KG1 (cell line): Measurements from ENCODE around the gene SGCB.

Experiments used
- DNase-seq: peaks from one replicate; lab custom pipeline; 2025; lab: John Stamatoyannopoulos, UW

The SGCB gene

GRCh38 chr4:52019936-52020657, 18.0 kb downstream of the SGCB start, which contains the start of gene LRRC66:
Gene LRRC66 (minus strand): TSS chr4:52020363. CDS start chr4:52017613, 2,750 bp downstream.
- no peak for DNase-seq

GRCh38 chr4:52017814-52018213, 20.3 kb downstream of the SGCB start:
- DNase-seq: no peak

- no peak for DNase-seq
Observed at GRCh38 chr4:52016981-52017380, 21.1 kb downstream of the SGCB start.

- DNase-seq: no peak
Observed at GRCh38 chr4:52015366-52015765, 22.7 kb downstream of the SGCB start.

- no peak for DNase-seq
Observed at GRCh38 chr4:52014903-52015302, 23.2 kb downstream of the SGCB start.

- DNase-seq: no peak
Observed at GRCh38 chr4:52012651-52013050, 25.4 kb downstream of the SGCB start.

GRCh38 chr4:52010986-52011385, 27.1 kb downstream of the SGCB start:
- no peak for DNase-seq

- DNase-seq: no peak
Observed at GRCh38 chr4:52006887-52007286, 31.2 kb downstream of the SGCB start.

- no peak for DNase-seq
Observed at GRCh38 chr4:52005604-52006273, 32.4 kb downstream of the SGCB start.

GRCh38 chr4:52004414-52004813, 33.7 kb downstream of the SGCB start:
- no peak for DNase-seq

GRCh38 chr4:52001616-52002015, 36.5 kb downstream of the SGCB start:
- DNase-seq: no peak

GRCh38 chr4:51999250-51999649, 38.8 kb downstream of the SGCB start:
- no peak for DNase-seq

GRCh38 chr4:51998837-51999236, 39.3 kb downstream of the SGCB start:
- DNase-seq: no peak

- DNase-seq: no peak
Observed at GRCh38 chr4:51997647-51998046, 40.5 kb downstream of the SGCB start.

- DNase-seq: no peak
Observed at GRCh38 chr4:51995647-51996220, 42.4 kb downstream of the SGCB start.
